Loucy (cell line): ENCODE data around the gene UBE2O.
"Not testable (repeated sequence)": the region's sequence is repeated elsewhere in the genome, so short reads cannot be mapped to it uniquely, and the experiment has no call there.

Experiments used
- H2AFZ ChIP-seq: fragments of 200-600 bp; sonication (generic); 2 replicates; pipeline ENCODE4 v1.6.0; 2016; ENCODE audit warnings: antibody characterized with exemption, mild to moderate bottlenecking, low read length, moderate library complexity
- H3F3A ChIP-seq: fragments of 200-600 bp; 2 replicates; pipeline ENCODE4 v1.6.0; 2016; ENCODE audit warnings: antibody characterized with exemption, low read depth, mild to moderate bottlenecking
- H3K27me3 ChIP-seq: fragments of 200-600 bp; sonication (generic); 2 replicates; pipeline ENCODE4 v1.6.1; 2014; ENCODE audit warnings: low read length, mild to moderate bottlenecking; ENCODE audit not compliant: insufficient read depth, poor library complexity, severe bottlenecking
- H3K36me3 ChIP-seq: fragments of 200-600 bp; sonication (generic); 2 replicates; pipeline ENCODE4 v1.6.1; 2016; ENCODE audit warnings: low read length; ENCODE audit not compliant: insufficient read depth
- H3K4me1 ChIP-seq: fragments of 200-600 bp; sonication (generic); 2 replicates; pipeline ENCODE4 v1.5.1; 2014; ENCODE audit warnings: low read length, mild to moderate bottlenecking; ENCODE audit not compliant: insufficient read depth, poor library complexity, severe bottlenecking
- H3K4me2 ChIP-seq: fragments of 200-600 bp; sonication (generic); 2 replicates; pipeline ENCODE4 v1.6.0; 2014; ENCODE audit warnings: antibody characterized with exemption, low read length, low read depth, mild to moderate bottlenecking; ENCODE audit not compliant: poor library complexity, severe bottlenecking
- H3K4me3 ChIP-seq: fragments of 200-600 bp; sonication (generic); 2 replicates; pipeline ENCODE4 v1.5.1; 2014; ENCODE audit warnings: low read length, mild to moderate bottlenecking, mixed read lengths; ENCODE audit not compliant: poor library complexity, severe bottlenecking
- H3K79me2 ChIP-seq: fragments of 200-600 bp; sonication (generic); 2 replicates; pipeline ENCODE4 v1.6.1; 2014; ENCODE audit warnings: low read length; ENCODE audit not compliant: insufficient read depth
- H3K9ac ChIP-seq: fragments of 200-600 bp; sonication (generic); 2 replicates; pipeline ENCODE4 v1.6.0; 2014; ENCODE audit warnings: mild to moderate bottlenecking, low read depth, low read length, moderate library complexity; ENCODE audit not compliant: poor library complexity, severe bottlenecking
- H3K9me2 ChIP-seq: fragments of 200-600 bp; sonication (generic); replicated peaks from 2 replicates; pipeline ENCODE4 v1.6.1; 2016; ENCODE audit warnings: low read depth, low read length, mixed read lengths
- H3K9me3 ChIP-seq: fragments of 200-600 bp; sonication (generic); 2 replicates; pipeline ENCODE4 v1.6.1; 2014; ENCODE audit warnings: mild to moderate bottlenecking, antibody characterized with exemption, low read length, low read depth; ENCODE audit not compliant: insufficient read depth
- H4K20me1 ChIP-seq: fragments of 200-600 bp; sonication (generic); 2 replicates; pipeline ENCODE4 v1.6.0; 2014; ENCODE audit warnings: antibody characterized with exemption, low read length, mild to moderate bottlenecking; ENCODE audit not compliant: insufficient read depth, poor library complexity, severe bottlenecking
- CTCF ChIP-seq: fragments of 200-600 bp; sonication (generic); conservative IDR thresholded peaks from 2 replicates; pipeline ENCODE4 v1.5.1; 2014; ENCODE audit warnings: mild to moderate bottlenecking, antibody characterized with exemption, low read length
- EZH2phosphoT487 ChIP-seq: fragments of 200-600 bp; IDR thresholded peaks from 2 replicates; pipeline ENCODE4 v1.6.1; 2018; ENCODE audit warnings: antibody characterized with exemption, mild to moderate bottlenecking, moderate library complexity, borderline replicate concordance

UBE2O gene

GRCh38 chr17:76353004-76353598 lies 99.9 kb downstream of the UBE2O start:
- Histone ChIP-seq H3F3A (no peaks in the 10 kb centered on the region), H3K9ac (peak overlapping the region; percentile 64), H3K4me3 (peak overlapping the region; percentile 81), H4K20me1 (peaks cover 6% of the 10 kb centered on the region), H3K36me3 (no peaks in the 10 kb centered on the region), H2AFZ (peak overlapping the region; percentile 90), H3K9me3 (no peaks in the 10 kb centered on the region), H3K79me2 (peaks cover 49% of the 10 kb centered on the region), H3K27me3 (no peaks in the 10 kb centered on the region), H3K4me2 (peak overlapping the region; percentile 87), H3K9me2 (no peaks in the 10 kb centered on the region), H3K4me1 (peaks cover 17% of the 10 kb centered on the region)
- TF ChIP-seq CTCF, result no peak
- no peak for TF ChIP-seq EZH2phosphoT487

- H3K4me1 ChIP-seq, result peaks cover 17% of the 10 kb centered on the region
- H2AFZ ChIP-seq, result no peak overlapping the region
- peak overlapping the region; percentile 33 for H3K9ac ChIP-seq
- peaks cover 6% of the 10 kb centered on the region for H4K20me1 ChIP-seq
- no peaks in the 10 kb centered on the region for H3K9me2 ChIP-seq
- H3F3A ChIP-seq, result no peaks in the 10 kb centered on the region
- H3K9me3 ChIP-seq, result no peaks in the 10 kb centered on the region
- peaks cover 52% of the 10 kb centered on the region for H3K79me2 ChIP-seq
- H3K27me3 ChIP-seq, result no peaks in the 10 kb centered on the region
- H3K4me2 ChIP-seq, result peak overlapping the region; percentile 87
- peak overlapping the region; percentile 81 for H3K4me3 ChIP-seq
- TF ChIP-seq EZH2phosphoT487 (no peak), CTCF (no peak)
- peaks cover 11% of the 10 kb centered on the region; the same call in 1 of the 2 replicates for H3K36me3 ChIP-seq
Measured at GRCh38 chr17:76351526-76352071, 101.4 kb downstream of the UBE2O start.

DNA sequence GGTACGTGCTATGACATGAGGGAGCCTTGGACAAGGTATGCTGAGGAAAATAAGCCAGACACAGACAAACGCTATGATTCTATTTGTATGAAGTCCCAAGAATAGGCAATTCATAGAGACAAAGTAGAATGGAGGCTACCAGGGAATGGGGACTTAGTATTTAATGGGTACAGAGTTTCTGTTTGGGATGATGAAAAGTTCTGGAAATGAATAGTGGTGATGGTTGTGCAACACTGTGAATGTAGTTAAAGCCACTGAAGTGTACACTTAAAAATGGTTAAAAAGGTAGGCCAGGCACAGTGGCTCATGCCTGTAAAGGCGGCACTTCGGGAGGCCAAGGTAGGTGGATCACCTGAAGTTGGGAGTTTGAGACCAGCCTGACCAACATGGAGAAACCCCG lies 102.5 kb downstream of the UBE2O start:
- no peak for TF ChIP-seq CTCF
- TF ChIP-seq EZH2phosphoT487, result no peak
- Histone ChIP-seq H3K36me3 (peaks cover 22% of the 10 kb centered on the region; the same call in 1 of the 2 replicates), H3K9me2 (no peaks in the 10 kb centered on the region), H2AFZ (no peak overlapping the region), H3K4me3 (no peak overlapping the region), H3F3A (no peaks in the 10 kb centered on the region), H3K79me2 (peaks cover 52% of the 10 kb centered on the region), H3K9me3 (no peaks in the 10 kb centered on the region), H3K4me1 (peaks cover 17% of the 10 kb centered on the region), H4K20me1 (peaks cover 8% of the 10 kb centered on the region), H3K9ac (no peak overlapping the region), H3K27me3 (no peaks in the 10 kb centered on the region), H3K4me2 (peak overlapping the region; percentile 87)

DNA sequence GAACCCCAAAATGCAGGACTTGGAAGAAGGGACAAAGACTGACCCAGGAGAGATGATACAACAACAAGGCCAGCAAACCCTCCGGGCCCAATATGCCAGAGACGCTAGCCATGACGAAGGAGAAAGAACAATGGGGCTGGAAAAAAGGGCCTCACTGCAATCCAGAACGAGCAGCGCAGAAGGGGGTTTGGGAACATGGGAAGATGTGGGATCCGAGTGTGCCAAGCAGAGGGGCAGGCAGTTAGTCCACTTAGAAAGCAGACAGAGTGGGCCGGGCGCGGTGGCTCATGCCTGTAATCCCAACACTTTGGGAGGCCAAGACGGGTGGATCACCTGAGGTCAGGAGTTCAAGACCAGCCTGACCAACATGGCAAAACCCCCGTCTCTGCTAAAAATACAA lies 106.0 kb downstream of the UBE2O start:
- H3K27me3 ChIP-seq, H3K9ac ChIP-seq, H4K20me1 ChIP-seq, H3K9me2 ChIP-seq, H3K4me3 ChIP-seq, H2AFZ ChIP-seq, H3K4me1 ChIP-seq, H3K4me2 ChIP-seq, H3F3A ChIP-seq, H3K9me3 ChIP-seq: not testable (repeated sequence)
- Histone ChIP-seq H3K79me2 (peaks cover 37% of the 10 kb centered on the region), H3K36me3 (peaks cover 37% of the 10 kb centered on the region; the same call in 1 of the 2 replicates)
